ENCODE measurements around the gene HIPK2.

DNA sequence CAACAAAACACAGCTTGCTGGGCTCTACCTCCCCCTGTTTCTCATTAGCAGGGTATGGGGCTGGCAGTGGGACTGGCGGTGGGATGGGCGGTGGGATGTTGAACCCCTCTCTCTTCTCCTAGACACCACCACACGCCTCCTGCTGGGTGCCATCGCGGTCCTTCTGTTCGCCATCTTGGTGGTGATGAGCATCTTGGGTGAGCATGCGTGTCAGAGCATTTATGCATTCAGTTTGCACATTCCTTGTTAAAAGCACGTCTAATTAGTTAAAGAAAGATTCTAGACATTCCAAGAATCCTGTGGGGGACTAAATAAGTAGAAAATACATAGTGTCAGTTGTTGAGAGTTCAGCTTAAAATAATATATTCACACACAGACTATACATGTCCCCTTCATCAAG, 241.6 kb downstream of the HIPK2 start:
- TF ChIP-seq, protein P1, sequence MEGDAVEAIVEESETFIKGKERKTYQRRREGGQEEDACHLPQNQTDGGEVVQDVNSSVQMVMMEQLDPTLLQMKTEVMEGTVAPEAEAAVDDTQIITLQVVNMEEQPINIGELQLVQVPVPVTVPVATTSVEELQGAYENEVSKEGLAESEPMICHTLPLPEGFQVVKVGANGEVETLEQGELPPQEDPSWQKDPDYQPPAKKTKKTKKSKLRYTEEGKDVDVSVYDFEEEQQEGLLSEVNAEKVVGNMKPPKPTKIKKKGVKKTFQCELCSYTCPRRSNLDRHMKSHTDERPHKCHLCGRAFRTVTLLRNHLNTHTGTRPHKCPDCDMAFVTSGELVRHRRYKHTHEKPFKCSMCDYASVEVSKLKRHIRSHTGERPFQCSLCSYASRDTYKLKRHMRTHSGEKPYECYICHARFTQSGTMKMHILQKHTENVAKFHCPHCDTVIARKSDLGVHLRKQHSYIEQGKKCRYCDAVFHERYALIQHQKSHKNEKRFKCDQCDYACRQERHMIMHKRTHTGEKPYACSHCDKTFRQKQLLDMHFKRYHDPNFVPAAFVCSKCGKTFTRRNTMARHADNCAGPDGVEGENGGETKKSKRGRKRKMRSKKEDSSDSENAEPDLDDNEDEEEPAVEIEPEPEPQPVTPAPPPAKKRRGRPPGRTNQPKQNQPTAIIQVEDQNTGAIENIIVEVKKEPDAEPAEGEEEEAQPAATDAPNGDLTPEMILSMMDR (conservative IDR thresholded peaks at IDR 0.05; ENCODE audit: low read depth, low read length) = no peak
- TF ChIP-seq EZH2 (IDR thresholded peaks at IDR 0.05; ENCODE audit: borderline replicate concordance, low read depth, low read length, poor library complexity, severe bottlenecking) = no peak
